ENCODE data around the gene C4A. TPM values are rescaled to one million over a fixed set of nuclear protein-coding genes. Genes with fewer than 3 reads are reported as not detected.
"Not testable (repeated sequence)": the region's sequence is repeated elsewhere in the genome, so short reads cannot be mapped to it uniquely, and the experiment has no call there.

C4A gene
- total RNA-seq, 1 donor from 2014 or later: 2.6 TPM

GRCh38 chr6:31966997-31967925 is 14.6 kb upstream of the C4A start:
- H3K9me3 Mint-ChIP-seq: no peaks in the 10 kb centered on the region
- intact Hi-C loops (cut with micrococcal nuclease): no loop called here
- no peak overlapping the region for H3K27ac Mint-ChIP-seq
- H3K27me3 Mint-ChIP-seq (ENCODE audit: low read depth): no peaks in the 10 kb centered on the region
- no peak for DNase-seq (ENCODE audit: low spot score)
- H3K36me3 Mint-ChIP-seq (ENCODE audit: low read depth): peaks cover 62% of the 10 kb centered on the region
- H3K4me3 Mint-ChIP-seq (ENCODE audit: low read depth): no peak overlapping the region
- peaks cover 12% of the 10 kb centered on the region for H3K4me1 Mint-ChIP-seq (ENCODE audit: low read depth)

GRCh38 chr6:31967926-31968320 is 13.9 kb upstream of the C4A start:
- no peak overlapping the region for H3K27ac Mint-ChIP-seq
- H3K4me1 Mint-ChIP-seq (ENCODE audit: low read depth): peaks cover 18% of the 10 kb centered on the region
- intact Hi-C loops (cut with micrococcal nuclease): no loop called here
- DNase-seq (ENCODE audit: low spot score): no peak
- H3K36me3 Mint-ChIP-seq (ENCODE audit: low read depth): peaks cover 55% of the 10 kb centered on the region
- no peaks in the 10 kb centered on the region for H3K9me3 Mint-ChIP-seq
- no peaks in the 10 kb centered on the region for H3K27me3 Mint-ChIP-seq (ENCODE audit: low read depth)
- H3K4me3 Mint-ChIP-seq (ENCODE audit: low read depth): no peak overlapping the region

DNA sequence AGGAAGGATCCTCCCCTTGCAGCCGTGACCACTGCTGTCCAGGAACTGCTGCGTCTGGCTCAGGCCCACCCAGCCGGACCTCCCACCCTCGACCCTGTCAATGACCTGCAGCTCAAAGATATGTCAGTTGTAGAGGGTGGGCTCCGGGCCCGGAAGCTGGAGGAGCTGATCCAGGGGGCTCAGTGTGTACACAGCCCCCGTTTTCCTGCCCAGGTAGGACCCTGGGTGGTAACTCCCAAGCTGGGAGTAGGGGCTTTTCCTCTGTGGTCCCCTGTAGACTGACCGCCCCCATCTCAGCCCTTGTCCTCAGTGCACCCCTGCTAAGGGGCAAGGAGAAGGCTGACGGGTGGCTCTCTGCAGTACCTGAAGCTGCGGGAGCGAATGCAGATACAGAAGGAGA is 13.5 kb upstream of the C4A start:
- intact Hi-C loops (cut with micrococcal nuclease): no loop called here
- H3K4me3 Mint-ChIP-seq (ENCODE audit: low read depth): no peak overlapping the region
- peaks cover 54% of the 10 kb centered on the region for H3K36me3 Mint-ChIP-seq (ENCODE audit: low read depth)
- H3K27ac Mint-ChIP-seq: no peak overlapping the region
- no peaks in the 10 kb centered on the region for H3K27me3 Mint-ChIP-seq (ENCODE audit: low read depth)
- no peak for DNase-seq (ENCODE audit: low spot score)
- peaks cover 22% of the 10 kb centered on the region for H3K4me1 Mint-ChIP-seq (ENCODE audit: low read depth)
- no peaks in the 10 kb centered on the region for H3K9me3 Mint-ChIP-seq

- H3K27me3 Mint-ChIP-seq (ENCODE audit: low read depth): no peaks in the 10 kb centered on the region
- H3K27ac Mint-ChIP-seq: no peak overlapping the region
- intact Hi-C loops (cut with micrococcal nuclease): no loop called here
- no peaks in the 10 kb centered on the region for H3K9me3 Mint-ChIP-seq
- H3K4me1 Mint-ChIP-seq (ENCODE audit: low read depth): peaks cover 23% of the 10 kb centered on the region
- H3K36me3 Mint-ChIP-seq (ENCODE audit: low read depth): peaks cover 50% of the 10 kb centered on the region
- H3K4me3 Mint-ChIP-seq (ENCODE audit: low read depth): no peak overlapping the region
- no peak for DNase-seq (ENCODE audit: low spot score)
Observed at GRCh38 chr6:31968791-31969711, 12.8 kb upstream of the C4A start.

DNA sequence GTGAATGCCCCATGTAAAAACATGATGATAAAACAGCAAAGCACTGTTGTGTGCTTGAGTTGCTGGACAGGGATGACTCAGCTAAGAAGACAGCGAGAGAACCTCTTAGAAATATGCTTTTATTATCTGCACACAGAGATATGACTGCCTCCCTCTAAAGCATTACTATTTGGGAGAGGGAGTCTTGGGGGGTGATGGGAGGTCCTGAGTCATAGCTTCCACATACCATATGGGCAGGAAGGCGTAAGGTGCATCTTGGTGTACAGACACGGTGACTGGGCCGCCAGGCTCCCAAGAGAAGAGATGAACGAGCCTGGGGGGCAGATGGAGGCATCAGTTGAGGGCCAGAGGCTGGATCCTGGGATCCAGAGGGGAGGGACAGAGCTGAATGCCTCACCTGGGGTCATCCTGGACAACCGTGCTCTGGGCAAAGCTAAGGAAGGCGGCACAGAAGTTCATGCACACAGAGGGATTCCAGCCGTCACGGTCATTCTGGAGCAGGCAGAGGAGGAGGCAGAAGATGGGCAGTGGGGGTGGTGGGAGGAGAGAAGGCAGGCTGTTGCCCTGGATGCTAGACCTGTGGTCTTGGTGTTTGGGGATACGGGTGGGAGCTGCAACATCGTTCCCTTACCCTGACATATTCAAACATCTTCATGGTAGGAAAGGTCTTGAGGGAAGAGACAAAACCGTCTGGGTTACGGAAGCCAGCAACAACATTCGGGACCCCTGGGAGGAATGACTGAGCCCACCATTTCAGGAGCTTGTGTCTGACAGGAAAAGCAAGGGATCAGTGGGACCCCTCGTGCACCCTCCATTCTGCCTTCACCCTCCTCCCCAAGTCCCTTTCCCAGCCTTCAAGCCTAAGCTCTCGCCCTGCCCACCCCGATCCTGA is 11.9 kb upstream of the C4A start:
- no peak for DNase-seq (ENCODE audit: low spot score)
- peaks cover 47% of the 10 kb centered on the region for H3K36me3 Mint-ChIP-seq (ENCODE audit: low read depth)
- no peaks in the 10 kb centered on the region for H3K27me3 Mint-ChIP-seq (ENCODE audit: low read depth)
- peaks cover 28% of the 10 kb centered on the region for H3K4me1 Mint-ChIP-seq (ENCODE audit: low read depth)
- H3K27ac Mint-ChIP-seq: peak overlapping the region; percentile 99
- intact Hi-C loops (cut with micrococcal nuclease): no loop called here
- H3K4me3 Mint-ChIP-seq (ENCODE audit: low read depth): peak overlapping the region; percentile 70
- H3K9me3 Mint-ChIP-seq: no peaks in the 10 kb centered on the region

DNA sequence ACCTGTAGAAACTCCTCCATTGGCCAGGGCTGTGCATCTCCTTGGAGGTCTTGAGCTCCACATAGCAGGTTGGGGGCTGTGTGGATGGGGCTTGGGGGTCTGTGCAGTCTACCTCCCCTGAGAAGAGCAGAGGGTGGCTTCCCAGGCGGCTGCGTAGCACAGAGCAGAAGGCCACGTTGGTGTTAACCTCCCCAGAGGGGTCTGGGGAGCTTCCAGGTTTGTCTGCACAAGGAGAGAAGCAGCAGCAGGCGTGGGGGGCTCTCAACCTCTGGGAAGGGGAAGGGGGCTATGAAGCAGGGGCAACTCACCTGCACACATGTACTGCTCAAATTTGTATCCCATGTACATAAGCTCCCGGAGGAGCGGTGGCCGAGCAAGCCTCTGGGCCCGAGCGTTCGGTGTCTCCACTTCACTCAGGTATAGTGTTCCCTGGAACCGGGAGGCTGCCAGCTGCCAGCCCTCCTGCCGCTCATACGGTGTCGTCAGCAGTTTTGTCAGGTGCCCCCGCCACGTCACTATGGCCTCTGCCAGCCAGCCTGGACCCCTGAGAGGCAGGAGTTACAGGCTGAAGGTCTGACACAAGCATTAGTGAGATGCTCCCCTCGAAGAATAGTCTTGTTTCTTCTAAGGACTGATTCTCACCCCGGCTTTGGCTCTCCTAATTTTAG is 11.1 kb upstream of the C4A start:
- Mint-ChIP-seq H3K27me3 (ENCODE audit: low read depth) (no peaks in the 10 kb centered on the region), H3K36me3 (ENCODE audit: low read depth) (peaks cover 39% of the 10 kb centered on the region), H3K4me3 (ENCODE audit: low read depth) (peak overlapping the region; percentile 94), H3K9me3 (no peaks in the 10 kb centered on the region), H3K27ac (peak overlapping the region; percentile 99), H3K4me1 (ENCODE audit: low read depth) (peaks cover 28% of the 10 kb centered on the region)
- intact Hi-C loops (cut with micrococcal nuclease): no loop called here
- DNase-seq (ENCODE audit: low spot score): no peak

DNA sequence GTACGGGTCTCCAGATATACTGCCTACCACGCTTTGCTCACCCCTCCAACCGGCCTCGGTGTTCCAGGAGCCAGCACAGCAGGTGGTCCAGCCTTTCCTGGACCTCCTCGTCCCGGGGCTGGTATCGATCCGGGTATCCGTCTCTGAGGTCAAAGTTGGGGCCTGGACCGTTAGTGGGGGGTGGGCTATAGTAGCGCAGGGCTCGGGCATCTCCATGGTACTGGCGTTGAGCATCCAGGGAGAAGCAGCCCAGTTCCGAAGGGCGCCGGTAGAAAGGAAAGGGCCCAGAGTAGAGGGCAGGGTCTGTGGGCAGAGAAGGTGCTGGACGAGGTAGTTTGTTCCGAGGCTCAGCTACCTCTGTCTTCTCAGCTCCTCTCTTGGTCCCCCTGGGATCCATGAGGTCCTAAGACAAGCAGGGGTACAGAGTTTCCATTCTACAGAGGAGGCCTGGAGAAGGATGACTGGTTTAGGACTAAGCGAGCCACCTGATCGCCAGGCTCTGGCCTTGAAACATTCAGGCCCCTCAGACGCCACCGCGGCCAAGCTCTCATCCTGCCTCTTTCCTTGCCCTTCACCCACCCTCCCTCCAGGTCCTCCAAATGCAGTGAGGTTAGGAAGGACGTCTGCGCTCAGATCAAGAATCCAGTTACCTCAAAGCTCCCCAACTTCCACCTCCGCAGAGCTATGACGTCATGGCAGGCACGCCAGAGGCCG is 10.4 kb upstream of the C4A start:
- peak overlapping the region; percentile 99 for H3K27ac Mint-ChIP-seq
- peaks cover 32% of the 10 kb centered on the region for H3K36me3 Mint-ChIP-seq (ENCODE audit: low read depth)
- DNase-seq (ENCODE audit: low spot score): no peak
- H3K4me3 Mint-ChIP-seq (ENCODE audit: low read depth): peak overlapping the region; percentile 94
- H3K4me1 Mint-ChIP-seq (ENCODE audit: low read depth): peaks cover 28% of the 10 kb centered on the region
- no peaks in the 10 kb centered on the region for H3K9me3 Mint-ChIP-seq
- intact Hi-C loops (cut with micrococcal nuclease): no loop called here
- no peaks in the 10 kb centered on the region for H3K27me3 Mint-ChIP-seq (ENCODE audit: low read depth)

- Mint-ChIP-seq H3K9me3 (no peaks in the 10 kb centered on the region), H3K4me3 (ENCODE audit: low read depth) (peak within 1 kb of the TSS; percentile 94), H3K4me1 (ENCODE audit: low read depth) (peaks cover 28% of the 10 kb centered on the region), H3K36me3 (ENCODE audit: low read depth) (peaks cover 25% of the 10 kb centered on the region), H3K27ac (peak within 1 kb of the TSS; percentile 99), H3K27me3 (ENCODE audit: low read depth) (no peaks in the 10 kb centered on the region)
- intact Hi-C loops (cut with micrococcal nuclease): loop anchor here (1.0 kb wide), 1 partner anchor 13 kb away; the partner anchor contains the start of gene SKIC2
- DNase-seq (ENCODE audit: low spot score): peak; percentile 97
Observed at GRCh38 chr6:31971993-31972708, 9.7 kb upstream of the C4A start, which contains the start of gene DXO. Gene DXO (minus strand): TSS chr6:31972138. CDS start chr6:31971675, 463 bp downstream.

GRCh38 chr6:31972709-31973350 is 9.0 kb upstream of the C4A start:
- DNase-seq (ENCODE audit: low spot score): no peak
- Mint-ChIP-seq H3K9me3 (no peaks in the 10 kb centered on the region), H3K4me3 (ENCODE audit: low read depth) (peak overlapping the region; percentile 94), H3K4me1 (ENCODE audit: low read depth) (peaks cover 28% of the 10 kb centered on the region), H3K27ac (peak overlapping the region; percentile 99), H3K27me3 (ENCODE audit: low read depth) (no peaks in the 10 kb centered on the region), H3K36me3 (ENCODE audit: low read depth) (peaks cover 18% of the 10 kb centered on the region)
- intact Hi-C loops (cut with micrococcal nuclease): loop anchor here (1.0 kb wide), 1 partner anchor 14 kb away; the partner anchor contains the start of gene SKIC2

DNA sequence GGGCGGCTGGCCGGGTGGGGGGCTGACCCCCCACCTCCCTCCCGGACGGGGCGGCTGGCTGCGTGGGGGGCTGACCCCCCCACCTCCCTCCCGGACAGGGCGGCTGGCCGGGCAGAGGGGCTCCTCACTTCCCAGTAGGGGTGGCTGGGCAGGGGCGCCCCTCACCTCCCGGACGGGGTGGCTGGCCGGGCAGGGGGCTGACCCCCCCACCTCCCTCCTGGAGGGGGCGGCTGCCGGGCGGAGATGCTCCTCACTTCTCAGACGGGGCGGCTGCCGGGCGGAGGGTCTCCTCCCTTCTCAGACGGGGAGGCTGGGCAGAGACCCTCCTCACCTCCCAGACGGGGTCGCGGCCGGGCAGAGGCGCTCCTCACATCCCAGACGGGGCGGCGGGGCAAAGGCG is 5.8 kb upstream of the C4A start:
- H3K27ac Mint-ChIP-seq; H3K36me3 Mint-ChIP-seq (ENCODE audit: low read depth); DNase-seq (ENCODE audit: low spot score); H3K9me3 Mint-ChIP-seq; H3K27me3 Mint-ChIP-seq (ENCODE audit: low read depth); H3K4me3 Mint-ChIP-seq (ENCODE audit: low read depth); intact Hi-C loops (cut with micrococcal nuclease): not testable (repeated sequence)
- H3K4me1 Mint-ChIP-seq (ENCODE audit: low read depth): peaks cover 20% of the 10 kb centered on the region

Data from activated T-helper 2 cell treated with anti-CD3 and anti-CD28 coated beads, Interferon-gamma antibody, Interleukin-2, Interleukin-4, amounts not matched to agents 10 μg/mL and 5 μg/mL and 100 μg/mL, durations not matched to agents 14 hours and 24 hours and 36 hours (primary cell).